ENCODE results near the gene SGO2. TPM values are rescaled to one million over a fixed set of nuclear protein-coding genes. Genes with fewer than 3 reads are reported as not detected.

The SGO2 gene
- total and polyA plus RNA-seq, 9 of the 15 experiments (the other 6 are each of a cell fraction or from before 2014, with no cell fraction given), result 14.5 to 25.9 (median 16.6) TPM

- TF ChIP-seq CUX1 (CRISPR knock-in tag; IDR thresholded peaks at IDR 0.05) (no peak), YY1 (IDR thresholded peaks at IDR 0.05; ENCODE audit: borderline replicate concordance in 1 of 3, control insufficient read depth in 1 of 3, extremely low read depth in 1 of 3, insufficient read depth in 3 of 3, insufficient read length in 1 of 3, insufficient replicate concordance in 2 of 3, low read depth in 1 of 3, low read length in 2 of 3) (peak in 2 of 3 experiments; percentile 29 to 39), EGR1 (conservative IDR thresholded peaks at IDR 0.05) (peak; percentile 54), ZNF518B (CRISPR knock-in tag; IDR thresholded peaks at IDR 0.05) (no peak), ATF7 (IDR thresholded peaks at IDR 0.05) (peak; percentile 53), KDM5B (IDR thresholded peaks at IDR 0.05; ENCODE audit: insufficient replicate concordance, low read depth, low read length) (no peak), ATF1 (CRISPR knock-in tag; IDR thresholded peaks at IDR 0.05) (no peak), ATF1 (tag; IDR thresholded peaks at IDR 0.05) (peak; percentile 54; the same call in 1 of the 2 replicates), E2F1 (CRISPR knock-in tag; IDR thresholded peaks at IDR 0.05) (no peak), SETDB1 (IDR thresholded peaks at IDR 0.05; ENCODE audit: low read length) (no peak), BACH1 (tag; IDR thresholded peaks at IDR 0.05) (no peak), SP1 (CRISPR knock-in tag; IDR thresholded peaks at IDR 0.05) (peak; percentile 71), SRSF9 (IDR thresholded peaks at IDR 0.05; ENCODE audit: borderline replicate concordance, low read depth, low read length) (no peak), ZNF239 (CRISPR knock-in tag; IDR thresholded peaks at IDR 0.05) (no peak), CC2D1A (IDR thresholded peaks at IDR 0.05) (no peak), POLR2A (conservative IDR thresholded peaks at IDR 0.05) (peak; percentile 62; the same call in 1 of the 2 replicates), MEF2A (IDR thresholded peaks at IDR 0.05; ENCODE audit: control insufficient read depth, low read depth, low read length) (no peak), EZH2 (IDR thresholded peaks at IDR 0.05; ENCODE audit: borderline replicate concordance, low read depth, low read length) (no peak)
Measured at GRCh38 chr2:200509612-200510433, 16.2 kb upstream of the SGO2 start, which contains the start of gene KCTD18 (continued).

Data from K562 (cell line).